HG03108 (cell line): Measurements from ENCODE around the gene MPC1.
"Not testable (repeated sequence)": the region's sequence is repeated elsewhere in the genome, so short reads cannot be mapped to it uniquely, and the experiment has no call there.

Source experiments
- ATAC-seq: cut with Tn5 transposase; IDR thresholded peaks from one replicate; pipeline ENCODE4 v1.9.1; 2021; ENCODE audit warnings: moderate library complexity; ENCODE audit not compliant: unreplicated experiment

The MPC1 gene

DNA sequence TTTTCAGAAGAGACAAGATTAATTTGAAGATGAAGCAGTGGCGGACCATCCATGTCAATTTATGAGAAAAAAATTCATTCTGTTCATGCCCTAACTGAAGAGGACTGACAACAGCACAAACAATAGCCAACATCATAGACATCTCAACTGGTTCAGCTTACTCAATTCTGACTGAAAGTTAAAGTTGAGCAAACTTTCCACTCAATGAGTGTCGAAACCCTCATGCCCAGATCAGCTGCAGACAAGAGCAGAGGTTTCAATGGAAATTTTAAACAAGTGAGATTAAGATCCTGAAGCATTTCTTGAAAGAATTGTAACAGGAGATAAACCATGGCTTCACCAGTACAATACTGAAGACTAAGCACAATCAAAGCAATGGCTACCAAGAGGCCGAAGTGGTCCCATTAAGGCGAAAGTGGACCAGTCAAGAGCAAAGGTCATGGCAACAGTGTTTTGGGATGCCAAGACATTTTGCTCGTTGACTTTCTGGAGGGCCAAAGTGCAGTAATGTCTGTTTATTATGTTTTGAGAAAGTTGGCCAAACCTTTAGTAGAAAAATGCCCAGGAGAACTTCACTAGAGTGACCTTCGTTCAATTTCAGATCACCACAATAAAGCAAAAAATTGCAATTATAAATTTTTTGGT is 34.3 kb downstream of the MPC1 start:
- no peak for ATAC-seq

GRCh38 chr6:166346965-166347364 is 35.8 kb downstream of the MPC1 start:
- ATAC-seq = no peak

DNA sequence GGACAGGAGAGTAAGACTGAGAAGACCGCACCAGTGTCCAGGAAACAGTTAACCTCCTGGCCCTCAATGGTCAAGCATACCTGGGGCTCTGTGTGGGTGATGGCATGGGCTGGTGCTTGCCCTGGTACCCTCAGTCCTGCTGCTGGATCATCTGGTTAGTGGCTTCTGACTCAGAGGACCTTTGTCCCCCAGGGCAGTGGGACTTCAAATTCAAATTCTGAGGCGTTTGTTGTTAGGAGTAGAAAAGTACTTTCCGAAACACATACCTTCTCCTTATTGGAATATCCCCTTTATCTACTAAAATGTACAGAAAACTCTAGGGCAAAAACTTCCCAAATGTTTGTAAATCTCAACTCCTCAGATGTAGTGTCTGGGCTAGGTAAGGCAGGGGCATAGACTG is 36.3 kb downstream of the MPC1 start:
- ATAC-seq = no peak

DNA sequence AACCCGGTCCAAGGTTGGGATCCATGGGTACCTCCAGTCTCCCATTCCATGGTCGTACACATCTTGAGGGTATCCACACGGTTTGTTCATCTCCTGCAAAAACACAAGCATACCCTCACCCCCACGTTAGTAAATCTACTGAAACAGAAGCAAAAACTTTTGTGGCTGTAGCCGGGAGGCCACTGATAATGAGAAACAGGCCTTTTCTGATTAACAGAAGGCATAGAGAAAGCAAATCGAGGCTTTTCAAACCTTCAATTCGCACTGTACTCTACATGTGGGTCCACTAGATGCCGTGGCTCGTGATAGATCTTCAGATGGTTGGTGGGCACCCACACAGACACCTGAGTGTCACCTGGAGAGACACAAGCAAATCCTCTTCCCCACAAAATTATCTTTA is 37.1 kb downstream of the MPC1 start:
- not testable (repeated sequence) for ATAC-seq

DNA sequence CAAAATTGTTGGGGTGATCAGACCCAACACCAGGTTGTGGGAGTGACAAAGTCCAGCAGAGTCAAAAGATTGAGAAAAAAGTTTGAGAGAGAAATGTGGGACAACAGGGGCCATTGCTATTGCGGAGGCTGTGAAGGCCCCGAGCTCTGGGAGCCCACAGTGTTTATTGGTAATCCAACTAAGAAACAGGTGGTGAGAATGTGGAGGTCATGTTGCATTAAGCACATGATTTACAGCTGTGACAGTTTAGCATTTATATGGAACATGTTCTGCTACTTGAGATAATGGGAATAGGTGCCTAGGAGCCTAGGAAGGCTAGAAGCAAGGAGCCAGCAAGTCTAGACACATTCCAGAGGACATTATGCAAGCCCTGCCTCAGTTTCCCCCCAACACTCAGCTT is 37.8 kb downstream of the MPC1 start:
- not testable (repeated sequence) for ATAC-seq

GRCh38 chr6:166344240-166344639 is 38.5 kb downstream of the MPC1 start:
- ATAC-seq = no peak

DNA sequence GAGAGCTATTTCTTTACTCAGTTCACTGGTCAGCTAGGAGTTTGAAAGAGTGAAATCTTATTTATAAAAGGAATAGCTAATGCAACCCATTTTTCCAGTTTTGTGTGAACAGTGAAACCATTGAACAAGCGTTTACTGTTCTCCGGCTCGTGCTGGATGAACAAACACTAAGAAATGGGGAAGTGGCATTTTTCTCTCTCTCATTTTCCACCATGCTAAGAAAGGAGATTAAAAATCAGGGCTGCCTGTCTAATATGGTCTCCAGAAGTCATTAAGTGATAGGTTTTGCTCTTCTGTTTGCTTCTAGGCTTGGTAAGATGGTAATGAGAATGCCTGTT is 39.6 kb downstream of the MPC1 start:
- ATAC-seq = peak; percentile 18

GRCh38 chr6:166342349-166343149 is 40.2 kb downstream of the MPC1 start, which contains the start of gene SFT2D1:
TSS of gene SFT2D1 (minus strand) at chr6:166342545. CDS start at chr6:166342481, 64 bp downstream.
- ATAC-seq = peak; percentile 89

DNA sequence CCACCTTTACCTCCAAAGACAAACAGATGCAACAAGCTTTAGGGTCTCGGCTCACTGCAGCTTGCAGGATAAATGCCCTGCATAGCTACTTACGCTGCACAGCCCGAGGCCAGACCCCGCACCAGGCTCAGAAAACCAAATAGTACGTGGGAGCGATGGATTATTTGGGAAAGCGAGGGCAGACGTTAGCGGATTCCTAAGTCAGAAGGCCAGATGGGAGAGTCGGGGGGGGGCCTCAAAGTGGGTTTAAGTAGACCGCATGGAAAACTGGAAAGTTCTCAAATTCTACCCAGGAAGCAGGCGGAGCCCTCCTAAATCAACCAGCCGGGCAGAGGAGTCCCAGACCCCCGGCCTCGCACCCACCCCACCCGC is 40.8 kb downstream of the MPC1 start:
- no peak for ATAC-seq

DNA sequence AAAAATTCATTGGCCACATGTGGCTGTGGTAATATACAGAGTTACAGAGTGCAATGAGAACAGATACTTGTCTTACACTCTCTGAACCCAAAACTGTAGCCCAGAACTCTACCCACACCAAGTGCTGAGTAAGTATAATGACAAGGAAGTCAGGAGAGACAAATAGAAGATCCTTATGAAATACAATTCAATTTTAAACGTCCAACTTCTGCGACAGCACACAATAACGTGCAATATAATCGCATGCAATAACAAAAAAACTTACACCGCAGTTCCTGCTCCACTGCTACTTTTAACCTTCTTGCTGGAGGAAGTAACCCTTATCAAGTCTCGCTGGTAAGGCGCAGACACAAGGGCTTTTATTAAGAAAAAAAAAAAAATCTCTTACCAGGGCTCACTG is 41.3 kb downstream of the MPC1 start:
- ATAC-seq = no peak

DNA sequence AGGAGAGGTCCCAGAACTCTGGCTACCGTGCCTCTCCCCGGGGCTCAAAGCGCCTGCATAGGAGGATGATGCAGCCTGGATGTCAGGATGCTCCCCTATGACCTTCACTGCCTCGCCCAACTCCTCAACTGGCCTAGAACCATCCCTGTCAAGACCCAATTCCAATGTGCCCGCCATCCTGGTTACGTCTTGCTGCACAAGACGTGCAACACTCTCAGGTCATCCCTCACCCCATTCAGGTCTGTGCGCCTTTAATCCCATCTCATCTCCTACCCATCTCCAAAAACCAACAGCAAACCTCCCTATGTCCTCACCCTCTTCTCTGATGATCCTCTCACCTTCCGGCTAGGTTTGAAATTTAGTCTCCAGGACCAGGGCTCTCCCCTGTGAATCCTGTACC is 43.9 kb downstream of the MPC1 start:
- ATAC-seq = no peak

- no peak for ATAC-seq
Observed at GRCh38 chr6:166336847-166337246, 45.9 kb downstream of the MPC1 start.

DNA sequence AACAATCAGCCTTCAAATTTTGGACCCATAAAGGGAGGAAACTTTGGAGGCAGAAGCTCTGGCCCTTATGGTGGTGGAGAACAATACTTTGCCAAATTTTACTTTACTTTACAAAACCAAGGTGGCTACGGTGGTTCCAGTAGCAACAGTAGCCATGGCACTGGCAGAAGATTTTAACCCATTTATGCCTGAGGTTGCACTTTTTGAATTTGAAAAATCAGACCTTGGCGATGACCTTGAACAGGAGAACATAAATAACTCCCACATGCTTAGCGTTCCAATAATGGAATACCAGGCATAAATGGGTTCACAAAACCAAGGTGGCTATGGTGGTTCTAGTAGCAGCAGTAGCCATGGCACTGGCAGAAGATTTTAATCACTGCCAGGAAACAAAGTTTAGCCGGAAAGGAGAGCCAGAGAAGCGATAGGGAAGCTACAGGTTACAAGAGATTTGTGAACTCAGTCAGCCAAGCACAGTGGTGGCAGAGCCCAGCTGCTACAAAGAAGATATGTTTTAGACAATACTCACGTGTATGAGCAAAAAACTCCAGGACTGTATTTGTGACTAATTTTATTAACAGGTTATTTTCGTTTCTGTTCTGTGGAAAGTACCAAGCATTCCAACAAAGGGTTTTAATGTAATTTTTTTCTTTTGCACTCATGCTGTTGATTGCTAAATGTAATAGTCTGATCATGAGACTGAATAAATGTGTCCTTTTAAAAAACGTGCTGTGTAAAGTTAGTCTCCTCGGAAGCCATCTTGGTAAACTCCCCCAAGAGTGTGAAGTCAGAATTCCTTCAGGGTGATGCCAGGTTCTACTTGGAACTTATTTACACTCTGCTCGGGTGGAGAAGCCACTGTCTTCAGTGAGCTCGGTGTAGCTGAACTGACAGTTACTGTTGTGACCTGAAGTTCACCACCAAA is 47.1 kb downstream of the MPC1 start:
- no peak for ATAC-seq

DNA sequence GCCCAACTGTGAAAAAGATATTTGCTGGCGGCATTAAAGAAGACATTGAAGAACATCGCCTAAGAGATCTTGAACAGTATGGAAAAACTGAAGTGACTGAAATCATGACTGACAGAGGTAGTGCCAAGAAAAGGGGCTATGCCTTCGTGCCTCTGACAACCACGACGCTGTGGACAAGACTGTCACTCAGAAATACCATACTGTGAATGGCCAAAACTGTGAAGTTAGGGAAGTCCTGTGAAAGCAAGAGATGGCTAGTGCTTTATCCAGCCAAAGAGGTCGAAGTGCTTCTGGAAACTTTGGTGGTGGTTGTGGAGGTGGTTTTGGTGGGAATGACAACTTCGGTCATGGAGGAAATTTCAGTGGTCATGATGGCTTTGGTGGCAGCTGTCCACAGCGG is 47.9 kb downstream of the MPC1 start:
- no peak for ATAC-seq

- peak; percentile 72 for ATAC-seq
Observed at GRCh38 chr6:166333172-166333995, 49.4 kb downstream of the MPC1 start.

DNA sequence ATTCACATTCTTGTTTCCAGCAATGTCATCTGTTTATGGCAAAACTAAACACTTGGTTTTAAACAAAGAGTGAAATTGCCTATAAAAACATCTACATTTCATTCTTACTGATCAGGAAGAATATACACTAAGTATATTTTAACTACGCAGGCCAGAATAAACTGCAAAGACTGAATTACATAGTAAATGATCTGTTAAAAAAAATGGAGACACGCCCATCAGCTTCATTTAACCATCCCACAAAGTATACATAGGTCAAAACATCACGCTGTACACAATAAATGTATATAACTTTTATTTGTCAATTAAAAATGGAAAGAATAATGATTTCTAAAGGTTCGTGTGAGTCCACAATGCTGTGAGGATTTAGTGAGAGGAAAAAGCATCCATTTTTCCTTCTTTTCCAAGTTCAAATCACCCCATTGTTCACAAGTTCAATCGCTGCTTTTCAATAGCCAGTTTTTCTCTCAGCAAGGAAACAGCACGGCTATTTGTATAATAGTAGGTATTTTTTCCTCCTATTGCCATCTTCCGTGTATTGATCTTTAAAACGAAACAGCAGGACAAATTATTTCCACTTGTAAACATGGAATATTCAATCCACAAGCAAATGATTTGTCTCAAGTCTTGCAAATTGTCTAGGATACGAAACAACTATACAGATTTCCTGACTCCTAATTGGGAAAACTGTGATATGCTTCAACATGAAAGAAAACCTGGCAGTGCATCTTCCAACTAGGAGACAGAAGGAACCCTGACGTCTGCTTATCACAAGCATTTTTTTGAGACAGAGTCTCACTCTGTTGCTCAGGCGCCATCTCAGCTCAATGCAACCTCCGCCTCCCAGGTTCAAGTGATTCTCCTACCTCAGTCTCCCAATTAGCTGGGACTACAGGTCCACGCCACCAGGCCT is 51.0 kb downstream of the MPC1 start:
- no peak for ATAC-seq

GRCh38 chr6:166330612-166331011 is 52.1 kb downstream of the MPC1 start:
- no peak for ATAC-seq

- ATAC-seq = peak; percentile 75
Observed at GRCh38 chr6:166325383-166326042, 57.2 kb downstream of the MPC1 start.

- no peak for ATAC-seq
Observed at GRCh38 chr6:166323395-166323794, 59.3 kb downstream of the MPC1 start.
